GM13976 (cell line): ENCODE data around the gene BACH2.

Experiments
- DNase-seq: peaks from one replicate; pipeline ENCODE4 v3.0.0; 2012; ENCODE audit warnings: low spot score
- in situ Hi-C: fragments of 300-500 bp; cut with MboI; formaldehyde crosslinking; loops from one replicate; pipeline ENCODE4 v1.12.0; 2022; ENCODE audit warnings: low sequenced_read_pairs, mixed read lengths, inconsistent platforms; ENCODE audit not compliant: unreplicated experiment
- TF ChIP-seq, protein P1 (sequence below): IDR thresholded peaks from 2 replicates; pipeline ENCODE4 v1.5.1; 2012; ENCODE audit warnings: borderline replicate concordance, mild to moderate bottlenecking; ENCODE audit not compliant: insufficient read depth; ENCODE audit errors: extremely low read depth, missing control alignments, control extremely low read depth

The BACH2 gene

DNA sequence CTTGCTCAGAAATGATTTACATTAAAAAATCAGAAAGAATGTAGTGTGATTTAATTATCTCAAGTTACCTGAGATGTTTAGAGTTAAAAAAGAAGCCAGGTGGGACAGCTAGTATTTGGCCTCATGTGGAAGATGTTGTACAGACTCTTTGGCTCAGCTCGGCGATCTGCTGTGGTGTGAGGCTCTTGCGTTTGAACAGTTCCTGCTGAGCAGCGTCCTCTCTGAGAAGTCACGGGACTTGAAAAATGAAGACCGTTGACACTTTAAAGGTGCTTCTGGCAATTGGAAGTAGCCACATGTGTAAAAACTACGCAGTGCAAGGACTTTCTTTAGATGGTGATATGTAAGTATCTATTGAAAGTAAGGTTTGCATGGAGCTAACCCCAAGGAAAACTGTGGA lies 169.0 kb downstream of the BACH2 start:
- DNase-seq: no peak
- in situ Hi-C loops: no loop called here
- TF ChIP-seq, protein P1, sequence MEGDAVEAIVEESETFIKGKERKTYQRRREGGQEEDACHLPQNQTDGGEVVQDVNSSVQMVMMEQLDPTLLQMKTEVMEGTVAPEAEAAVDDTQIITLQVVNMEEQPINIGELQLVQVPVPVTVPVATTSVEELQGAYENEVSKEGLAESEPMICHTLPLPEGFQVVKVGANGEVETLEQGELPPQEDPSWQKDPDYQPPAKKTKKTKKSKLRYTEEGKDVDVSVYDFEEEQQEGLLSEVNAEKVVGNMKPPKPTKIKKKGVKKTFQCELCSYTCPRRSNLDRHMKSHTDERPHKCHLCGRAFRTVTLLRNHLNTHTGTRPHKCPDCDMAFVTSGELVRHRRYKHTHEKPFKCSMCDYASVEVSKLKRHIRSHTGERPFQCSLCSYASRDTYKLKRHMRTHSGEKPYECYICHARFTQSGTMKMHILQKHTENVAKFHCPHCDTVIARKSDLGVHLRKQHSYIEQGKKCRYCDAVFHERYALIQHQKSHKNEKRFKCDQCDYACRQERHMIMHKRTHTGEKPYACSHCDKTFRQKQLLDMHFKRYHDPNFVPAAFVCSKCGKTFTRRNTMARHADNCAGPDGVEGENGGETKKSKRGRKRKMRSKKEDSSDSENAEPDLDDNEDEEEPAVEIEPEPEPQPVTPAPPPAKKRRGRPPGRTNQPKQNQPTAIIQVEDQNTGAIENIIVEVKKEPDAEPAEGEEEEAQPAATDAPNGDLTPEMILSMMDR: no peak

DNA sequence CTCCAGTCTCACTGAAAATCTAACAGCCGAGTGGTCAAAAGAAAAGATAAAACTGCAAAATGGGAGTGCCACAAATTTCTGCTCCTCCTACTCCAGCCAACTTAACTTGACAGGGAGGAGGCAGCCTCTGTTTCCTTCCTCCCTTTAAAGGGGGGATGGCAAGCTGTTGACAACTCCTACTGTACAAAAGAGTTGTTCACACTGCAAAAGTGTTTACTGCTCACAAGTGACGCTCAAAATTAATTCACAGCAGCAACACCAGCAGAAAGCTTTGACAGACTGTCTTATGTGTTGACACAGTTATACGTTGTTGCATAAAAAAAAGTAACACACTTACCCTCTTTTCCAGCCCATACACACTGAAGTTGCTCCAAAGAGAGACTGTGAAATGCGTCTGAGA lies 169.8 kb downstream of the BACH2 start:
- TF ChIP-seq, protein P1: no peak
- no peak for DNase-seq
- in situ Hi-C loops: no loop called here

- TF ChIP-seq, protein P1: no peak
- DNase-seq: no peak
These were observed 170.5 kb downstream of the BACH2 start for GRCh38 chr6:90126181-90126580.

GRCh38 chr6:90124874-90125510 lies 171.7 kb downstream of the BACH2 start:
- TF ChIP-seq, protein P1: no peak
- DNase-seq: no peak
- in situ Hi-C loops: no loop called here

More at GRCh38 chr6:90126181-90126580, 170.5 kb downstream of the BACH2 start:
- in situ Hi-C loops: no loop called here

GRCh38 chr6:90123831-90124230 lies 172.8 kb downstream of the BACH2 start:
- TF ChIP-seq, protein P1: no peak
- no peak for DNase-seq
- in situ Hi-C loops: no loop called here

DNA sequence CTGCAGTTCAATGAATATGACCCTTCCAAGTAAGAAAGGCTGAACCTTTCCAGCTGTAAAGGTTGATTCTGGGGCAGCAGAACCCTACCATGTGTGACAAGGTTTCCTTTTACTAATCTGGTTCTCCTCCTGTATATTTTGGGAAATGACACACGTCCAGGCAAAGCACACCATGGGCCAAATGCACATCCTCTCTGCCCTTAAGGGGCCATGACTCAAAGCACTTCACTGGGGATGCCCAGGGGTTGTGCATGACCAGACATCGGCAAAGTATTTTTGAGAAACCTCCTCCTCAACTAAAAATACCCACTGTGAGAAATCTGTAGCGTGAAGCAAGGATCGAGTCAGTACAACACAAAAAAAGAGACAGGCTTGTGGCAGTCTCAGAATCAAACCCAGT lies 174.7 kb downstream of the BACH2 start:
- no peak for DNase-seq
- in situ Hi-C loops: no loop called here
- TF ChIP-seq, protein P1: no peak
